Panc1 (cell line): ENCODE measurements around the gene MACO1. TPM values are rescaled to one million over a fixed set of nuclear protein-coding genes. Genes with fewer than 3 reads are reported as not detected.

Experiments
- ATAC-seq: fragments of 200-7000 bp; cut with Tn5 transposase; 2 replicates; pipeline ENCODE4 v1.9.1; 2020; ENCODE audit warnings: mild to moderate bottlenecking, moderate library complexity
- BruUV-seq: library from RNA; stranded (reverse); fragments of 400-500 nt; replicated peaks from 2 replicates; lab custom pipeline; 2021; lab: Mats Ljungman, UMichigan
- CTCF ChIA-PET: fragments of 300-600 bp; sonication (Branson Sonifier 250); formaldehyde crosslinking; loops from one replicate; lab custom pipeline; 2022; ENCODE audit warnings: antibody characterized with exemption; lab: Charles Lee
- POLR2A ChIA-PET: fragments of 300-600 bp; sonication (Branson Sonifier 250); formaldehyde crosslinking; loops from one replicate; lab custom pipeline; 2022; ENCODE audit warnings: antibody characterized with exemption; lab: Charles Lee
- DNase-seq: peaks from one replicate; pipeline ENCODE4 v3.0.0-alpha.2; 2010; ENCODE audit warnings: low read depth, low spot score
- H3K27ac ChIP-seq: 2 replicates; pipeline ENCODE4 v1.5.1; 2011; ENCODE audit warnings: mild to moderate bottlenecking, low read length, inconsistent platforms
- H3K27me3 ChIP-seq: fragments of 200-500 bp; sonication (Bioruptor generic); 2 replicates; pipeline ENCODE4 v1.6.0; 2014; ENCODE audit warnings: low read length, inconsistent platforms; ENCODE audit not compliant: control insufficient read depth, insufficient read depth
- H3K36me3 ChIP-seq: fragments of 200-500 bp; sonication (Bioruptor generic); 2 replicates; pipeline ENCODE4 v1.5.1; 2014; ENCODE audit warnings: inconsistent platforms, mild to moderate bottlenecking, low read length, moderate library complexity; ENCODE audit not compliant: control insufficient read depth, insufficient read depth
- H3K4me1 ChIP-seq: 2 replicates; pipeline ENCODE4 v1.5.1; 2011; ENCODE audit warnings: inconsistent platforms, mild to moderate bottlenecking, low read length, moderate library complexity; ENCODE audit not compliant: control insufficient read depth, insufficient read depth
- H3K4me3 ChIP-seq, 2 experiments: 2 replicates each; pipeline ENCODE4 v1.5.1; 2011 to 2012; ENCODE audit warnings: low read depth in 2 of 2, low read length in 2 of 2, mild to moderate bottlenecking in 2 of 2, inconsistent platforms in 1 of 2, moderate library complexity in 1 of 2
- H3K9me3 ChIP-seq: fragments of 200-500 bp; sonication (Bioruptor generic); 2 replicates; pipeline ENCODE4 v1.5.1; 2014; ENCODE audit warnings: low read depth, mild to moderate bottlenecking, inconsistent platforms, low read length, moderate library complexity; ENCODE audit not compliant: control insufficient read depth, insufficient read depth
- CTCF ChIP-seq: fragments of 450-650 bp; IDR thresholded peaks from 2 replicates; pipeline ENCODE4 v1.5.1; 2017; ENCODE audit warnings: mild to moderate bottlenecking
- POLR2AphosphoS5 ChIP-seq: IDR thresholded peaks from 2 replicates; pipeline ENCODE4 v1.6.1; 2012; ENCODE audit warnings: mild to moderate bottlenecking, low read depth, low read length, moderate library complexity
- REST ChIP-seq, 2 experiments: IDR thresholded peaks; 2 replicates each; pipeline ENCODE4 v1.6.1; 2011 to 2012; ENCODE audit warnings: low read depth in 2 of 2, control low read depth in 1 of 2, low read length in 1 of 2, mild to moderate bottlenecking in 1 of 2, moderate library complexity in 1 of 2; ENCODE audit not compliant: insufficient read depth in 1 of 2
- SIN3A ChIP-seq: IDR thresholded peaks from 2 replicates; pipeline ENCODE4 v1.6.1; 2012; ENCODE audit warnings: low read depth, mild to moderate bottlenecking, low read length, moderate library complexity, borderline replicate concordance; ENCODE audit not compliant: insufficient read depth
- TCF7L2 ChIP-seq: IDR thresholded peaks from 2 replicates; pipeline ENCODE4 v1.6.1; 2011; ENCODE audit warnings: mild to moderate bottlenecking, low read depth, low read length, inconsistent platforms
- in situ Hi-C: cut with HindIII; loops from 2 replicates; pipeline ENCODE4 v1.10.0; 2016; ENCODE audit warnings: low sequenced_read_pairs, low pct_unique_long_range_greater_than_20kb
- intact Hi-C: fragments of 100-400 bp; cut with micrococcal nuclease; formaldehyde crosslinking; loops from one replicate; pipeline ENCODE4 v1.10.0; 2022; ENCODE audit not compliant: unreplicated experiment
- total RNA-seq: library from RNA; stranded (reverse); gene quantifications from one replicate; pipeline ENCODE4 v1.2.1, GENCODE V29; 2021; ENCODE audit not compliant: unreplicated experiment

MACO1 gene
- total RNA-seq, 1 experiment from 2014 or later: 16.5 TPM

- DNase-seq (no peak), ATAC-seq (no peak)
- no peaks in the 10 kb centered on the region for H3K36me3 ChIP-seq
- POLR2A ChIA-PET: interaction anchor here (0.6 kb wide), 2 partner anchors 40 to 128 kb away, joined by 3 to 4 read pairs; no protein-coding TSS in a partner anchor
- in situ Hi-C loops (no loop called here), intact Hi-C loops (no loop called here)
- H3K4me3 ChIP-seq: no peak overlapping the region
- BruUV-seq: no TSS peak
- CTCF ChIA-PET: no interaction called here
- TF ChIP-seq SIN3A (no peak), TCF7L2 (no peak), REST (IDR thresholded peaks at IDR 0.05; ENCODE audit: insufficient read depth in 1 of 2, low read depth in 2 of 2, low read length in 1 of 2) (no peak), CTCF (no peak), POLR2AphosphoS5 (no peak)
- no peaks in the 10 kb centered on the region for H3K27me3 ChIP-seq
- H3K9me3 ChIP-seq: no peaks in the 10 kb centered on the region
- H3K27ac ChIP-seq: no peak overlapping the region
- no peaks in the 10 kb centered on the region for H3K4me1 ChIP-seq
Observed at GRCh38 chr1:25476186-25477097, 45.7 kb downstream of the MACO1 start.

- no peak overlapping the region for H3K4me3 ChIP-seq
- BruUV-seq: no TSS peak
- H3K27me3 ChIP-seq: no peaks in the 10 kb centered on the region
- intact Hi-C loops (no loop called here), in situ Hi-C loops (no loop called here)
- ATAC-seq: no peak
- POLR2A ChIA-PET: interaction anchor here (0.5 kb wide), 1 partner anchor 140 kb away, joined by 3 read pairs; the partner anchor contains the start of gene TMEM50A
- CTCF ChIA-PET: no interaction called here
- H3K9me3 ChIP-seq: no peaks in the 10 kb centered on the region
- TF ChIP-seq POLR2AphosphoS5 (no peak), REST (IDR thresholded peaks at IDR 0.05; ENCODE audit: insufficient read depth in 1 of 2, low read depth in 2 of 2, low read length in 1 of 2) (no peak), SIN3A (no peak), TCF7L2 (no peak)
- no peak overlapping the region for H3K27ac ChIP-seq
- H3K4me1 ChIP-seq: no peaks in the 10 kb centered on the region
- no peaks in the 10 kb centered on the region for H3K36me3 ChIP-seq
- no peak for DNase-seq
Observed at GRCh38 chr1:25477448-25478034, 46.8 kb downstream of the MACO1 start.
